Right lobe of liver (tissue), 6 donors: Measurements from ENCODE around the gene HSD11B1L. TPM values are rescaled to one million over a fixed set of nuclear protein-coding genes. Genes with fewer than 3 reads are reported as not detected.

Source experiments
- ATAC-seq, 4 donors: fragments of 200-7000 bp; cut with Tn5 transposase; one replicate each; pipeline ENCODE4 v1.9.1; 2020; ENCODE audit warnings: mild to moderate bottlenecking in 4 of 4, moderate library complexity in 4 of 4
- DNase-seq, 3 donors: peaks; one replicate each; pipeline ENCODE4 v3.0.0-alpha.2; 2020
- H3K27ac ChIP-seq, 3 donors: fragments of 200-600 bp; one replicate each; pipeline ENCODE4 v1.8.0; 2022
- H3K27me3 ChIP-seq, 2 donors: fragments of 200-600 bp; one replicate each; pipeline ENCODE4 v1.8.0; 2022
- H3K36me3 ChIP-seq, 4 donors: fragments of 200-600 bp; sonication (generic) in 1 of 4; one replicate each; pipeline versions ENCODE4 v1.5.1 to v1.8.0; 2017 to 2022; ENCODE audit warnings: control low read depth in 1 of 4
- H3K4me1 ChIP-seq, 4 donors: fragments of 200-600 bp; sonication (generic) in 1 of 4; one replicate each; pipeline versions ENCODE4 v1.5.1 to v1.8.0; 2017 to 2022; ENCODE audit warnings: control low read depth in 1 of 4
- H3K4me3 ChIP-seq, 3 donors: fragments of 200-600 bp; one replicate each; pipeline ENCODE4 v1.8.0; 2022
- H3K9me3 ChIP-seq, 4 donors: fragments of 200-600 bp; sonication (generic) in 1 of 4; one replicate each; pipeline versions ENCODE4 v1.5.1 to v1.8.0; 2017 to 2022; ENCODE audit warnings: control low read depth in 1 of 4
- CTCF ChIP-seq, 4 donors: fragments of 200-600 bp in 3 of 4; fragments of 450-650 bp in 1 of 4; IDR thresholded peaks; one replicate each; pipeline versions ENCODE4 v1.5.1 to v1.8.0; 2016 to 2022; ENCODE audit warnings: antibody characterized with exemption in 4 of 4, mild to moderate bottlenecking in 2 of 4
- POLR2A ChIP-seq: fragments of 450-650 bp; IDR thresholded peaks from one replicate; pipeline ENCODE4 v1.6.1; 2017; ENCODE audit warnings: antibody characterized with exemption, mild to moderate bottlenecking
- WGBS: methylation state at CpG from one replicate; pipeline ENCODE4 v1.1.6; 2018; ENCODE audit warnings: low coverage, low lambda C conversion rate; ENCODE audit not compliant: insufficient coverage; ENCODE audit errors: missing lambda C conversion rate; 5-methylcytosine and 5-hydroxymethylcytosine counted together
- intact Hi-C, 2 donors: fragments of 100-400 bp; cut with DNase I; formaldehyde crosslinking; loops; one replicate each; pipeline versions ENCODE4 v1.11.2 to v1.14.1; 2022
- total RNA-seq, 6 experiments: library from RNA; depleted of rRNA in 2 of 6; stranded (reverse); fragments of >200 nt in 2 of 6; fragmentation: NEBNext Ultra II Directional in 3 of 6; extraction: Animal tissue kit (Norgen Biotek cat#: 25700) in 3 of 6; gene quantifications; one replicate each; pipeline versions ENCODE4 v1.1.0 to v1.2.4, GENCODE V29; 2016 to 2023
- donor health status: DM: no; HTN: yes; CAD: no.
- donor health status: DM: no; HTN: no; CAD: no.
- donor health status: DM: no; HTN: no; CAD: no.
- donor health status: DM: no; HTN: yes; CAD: no.
- donor health status: DM: no; HTN: yes; CAD: no.

HSD11B1L gene
- total RNA-seq, 6 experiments from 2014 or later, result 1.6 to 10.3 (median 4.0) TPM

GRCh38 chr19:5682107-5682482 lies 1.3 kb downstream of the HSD11B1L start:
- 88% methylated on average over 2 of the region's 3 CpGs for whole genome bisulfite sequencing
- Histone ChIP-seq H3K9me3 (no peaks in the 10 kb centered on the region), H3K4me1 (peaks cover 0 to 6% (median 0%) of the 10 kb centered on the region in 4 donors), H3K36me3 (no peaks in the 10 kb centered on the region), H3K27me3 (no peaks in the 10 kb centered on the region), H3K27ac (no peak overlapping the region), H3K4me3 (no peak overlapping the region)
- DNase-seq, result no peak
- intact Hi-C loops, result no loop called here
- TF ChIP-seq POLR2A, result no peak
- TF ChIP-seq CTCF (IDR thresholded peaks at IDR 0.05), result no peak
- ATAC-seq, result no peak

DNA sequence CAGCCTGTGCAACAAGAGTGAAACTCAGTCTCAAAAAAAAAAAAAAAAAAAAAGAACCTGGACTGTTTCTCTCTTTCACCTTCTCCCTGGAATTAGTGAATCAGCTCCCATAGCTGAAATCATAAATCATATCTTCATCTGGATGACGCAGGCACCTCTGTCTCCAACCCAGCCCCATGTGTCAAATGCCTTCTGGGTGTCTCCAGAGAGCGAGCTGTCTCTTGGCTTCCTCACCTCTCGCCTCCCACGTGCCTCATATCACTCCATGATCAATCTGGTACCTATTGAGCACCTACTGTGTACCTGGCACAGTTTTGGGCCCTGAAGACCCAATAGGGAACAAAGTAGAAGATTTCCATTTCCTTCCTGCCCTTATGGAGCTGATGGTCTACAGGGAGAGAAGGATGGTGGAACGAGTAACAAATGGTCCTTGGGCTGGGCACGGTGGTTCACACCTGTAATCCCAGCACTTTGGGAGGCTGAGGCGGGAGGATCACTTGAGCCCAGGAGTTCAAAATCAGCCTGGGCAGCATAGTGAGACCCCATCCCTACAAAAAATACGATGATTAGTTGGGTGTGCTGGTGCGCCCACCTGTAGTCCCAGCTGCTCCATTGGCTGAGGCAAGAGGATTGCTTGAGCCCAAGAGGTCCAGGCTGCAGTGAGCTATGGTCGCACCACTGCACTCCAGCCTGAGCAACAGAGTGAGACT lies 2.5 kb downstream of the HSD11B1L start:
- H3K4me3 ChIP-seq, result no peak overlapping the region
- H3K9me3 ChIP-seq, result no peaks in the 10 kb centered on the region
- no peak for TF ChIP-seq CTCF (IDR thresholded peaks at IDR 0.05)
- no peak for TF ChIP-seq POLR2A
- peaks cover 0 to 9% (median 0%) of the 10 kb centered on the region in 4 donors for H3K4me1 ChIP-seq
- ATAC-seq, result no peak
- H3K27me3 ChIP-seq, result no peaks in the 10 kb centered on the region
- intact Hi-C loops, result no loop called here
- no peaks in the 10 kb centered on the region for H3K36me3 ChIP-seq
- H3K27ac ChIP-seq, result no peak overlapping the region
- DNase-seq, result no peak
- 91% methylated on average over 8 of the region's 10 CpGs for WGBS

DNA sequence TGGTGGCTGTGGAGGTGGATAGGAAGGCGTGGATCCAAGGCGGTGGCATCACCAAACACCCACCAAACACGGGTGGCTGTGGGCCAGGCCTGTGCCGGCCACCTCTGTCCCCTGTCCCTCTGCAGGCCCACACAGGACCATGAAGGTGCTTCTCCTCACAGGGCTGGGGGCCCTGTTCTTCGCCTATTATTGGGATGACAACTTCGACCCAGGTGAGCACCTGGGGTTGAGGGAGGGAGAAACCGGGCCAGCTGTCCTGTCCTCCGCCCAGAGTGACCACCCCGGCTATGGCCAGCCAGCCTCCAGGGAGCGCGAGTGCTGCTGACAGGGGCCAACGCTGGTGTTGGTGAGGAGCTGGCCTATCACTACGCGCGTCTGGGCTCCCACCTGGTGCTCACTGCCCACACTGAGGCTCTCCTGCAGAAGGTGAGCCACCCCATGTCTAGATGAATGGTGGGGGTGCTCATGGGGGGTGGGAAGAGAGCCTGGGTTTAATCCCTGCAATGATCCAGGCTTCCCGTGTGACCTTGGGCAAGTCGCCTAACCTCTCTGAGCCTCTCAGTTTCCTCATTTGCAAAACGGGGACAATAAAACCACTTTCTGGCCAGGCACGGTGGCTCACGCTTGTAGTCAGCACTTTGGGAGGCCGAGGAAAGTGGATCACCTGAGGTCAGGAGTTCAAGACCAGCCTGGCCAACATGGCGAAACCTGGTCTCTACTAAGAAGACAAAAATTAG lies 4.0 kb downstream of the HSD11B1L start:
- TF ChIP-seq CTCF (IDR thresholded peaks at IDR 0.05), result no peak
- no peak for TF ChIP-seq POLR2A
- WGBS, result 85% methylated on average over 7 of the region's 22 CpGs
- no peak overlapping the region for H3K4me3 ChIP-seq
- H3K9me3 ChIP-seq, result no peaks in the 10 kb centered on the region
- ATAC-seq (no peak), DNase-seq (peak in 1 of 3 donors; percentile 51)
- H3K27me3 ChIP-seq, result no peaks in the 10 kb centered on the region
- no peak overlapping the region for H3K27ac ChIP-seq
- intact Hi-C loops, result no loop called here
- no peaks in the 10 kb centered on the region for H3K36me3 ChIP-seq
- peaks cover 0 to 3% (median 0%) of the 10 kb centered on the region in 4 donors for H3K4me1 ChIP-seq

DNA sequence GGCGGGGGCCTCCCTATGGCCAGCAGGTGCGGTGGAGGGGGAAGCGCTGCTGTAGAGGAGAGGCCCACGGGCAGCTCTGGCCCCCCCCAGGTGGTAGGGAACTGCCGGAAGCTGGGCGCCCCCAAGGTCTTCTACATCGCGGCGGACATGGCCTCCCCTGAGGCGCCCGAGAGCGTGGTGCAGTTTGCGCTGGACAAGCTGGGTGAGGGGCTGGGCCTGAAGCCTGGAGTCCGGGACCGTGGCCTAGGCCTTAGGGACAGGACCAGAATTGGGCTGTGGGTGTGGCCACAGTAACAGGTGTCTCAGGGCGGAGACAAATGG lies 5.5 kb downstream of the HSD11B1L start:
- H3K27ac ChIP-seq, result peak overlapping the region in 1 of 3 donors; percentile 46
- H3K9me3 ChIP-seq, result no peaks in the 10 kb centered on the region
- no peaks in the 10 kb centered on the region for H3K27me3 ChIP-seq
- intact Hi-C loops, result no loop called here
- H3K36me3 ChIP-seq, result no peaks in the 10 kb centered on the region
- no CpG with 5 or more reads among the region's 16 CpGs for WGBS
- TF ChIP-seq POLR2A (no peak), CTCF (IDR thresholded peaks at IDR 0.05) (no peak)
- ATAC-seq (no peak), DNase-seq (no peak)
- peak overlapping the region; percentile 56 to 70 (median 69) for H3K4me3 ChIP-seq
- H3K4me1 ChIP-seq, result peaks cover 0 to 3% (median under 1%) of the 10 kb centered on the region in 4 donors
